Measurements from ENCODE around the gene CCDC74B. TPM values are rescaled to one million over a fixed set of nuclear protein-coding genes. Genes with fewer than 3 reads are reported as not detected.
"Not testable (repeated sequence)": the region's sequence is repeated elsewhere in the genome, so short reads cannot be mapped to it uniquely, and the experiment has no call there.

The CCDC74B gene
- total and polyA plus RNA-seq, 10 donors: 0.27 to 2.5 (median 0.59) TPM; not detected in 2

DNA sequence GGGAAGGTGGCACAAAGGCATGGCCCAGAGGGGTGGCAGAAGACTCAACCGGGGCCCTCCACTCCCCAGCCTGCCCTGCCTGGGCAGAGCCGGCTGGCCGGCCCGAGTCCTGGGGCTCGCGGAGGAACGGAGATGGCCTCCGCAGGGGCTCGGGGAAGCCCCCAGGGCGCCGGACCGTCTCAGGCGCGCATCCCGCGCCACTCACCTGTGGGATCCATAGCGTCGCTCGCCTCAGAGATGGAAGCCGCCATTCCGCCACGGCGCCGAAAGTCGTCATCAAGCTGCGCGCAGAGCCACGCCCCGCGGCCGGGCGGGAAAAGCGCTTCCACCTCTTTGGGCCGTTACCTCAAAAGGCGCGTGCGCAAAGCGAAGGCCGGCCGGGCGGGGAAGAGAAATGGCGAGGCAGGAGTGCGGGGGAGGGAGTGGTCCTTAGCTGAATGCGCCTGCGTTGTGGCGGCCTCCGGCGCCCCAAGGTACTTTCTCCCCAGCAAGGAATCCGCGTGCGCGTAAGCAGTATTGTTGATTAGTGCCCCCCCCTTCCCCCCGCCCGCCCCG, 36.5 kb upstream of the CCDC74B start, which contains the start of gene SMPD4:
Gene SMPD4, minus strand, starts transcription at position 278 of the 555 bp plus-strand sequence. CDS start 5,010 bp downstream, outside the sequence.
- Histone ChIP-seq H3K27ac (peak within 1 kb of the TSS; percentile 90 to 97 (median 95)), H3K9me3 (no peaks in the 10 kb centered on the region), H3K4me3 (peak within 1 kb of the TSS; percentile 79 to 100 (median 98)), H3K27me3 (replicated peaks in 1 of 7) (no peaks in the 10 kb centered on the region), H3K4me1 (peaks cover 15 to 52% (median 31%) of the 10 kb centered on the region in 6 donors), H3K36me3 (peaks cover 0 to 46% (median 2%) of the 10 kb centered on the region in 6 donors)
- 0 to 1% (median 0%) methylated on average over 14 to 55 of the region's 55 CpGs for WGBS, 5 donors
- TF ChIP-seq POLR2AphosphoS5 (IDR thresholded peaks at IDR 0.05) (peak; percentile 87 to 96 (median 91)), POLR2A (IDR thresholded peaks at IDR 0.05) (no peak), CTCF (IDR thresholded peaks at IDR 0.05 in 8 of 11, conservative IDR thresholded peaks at IDR 0.05 in 3 of 11) (no peak)
- peak; percentile 99 for DNase-seq
- intact Hi-C loops (cut with DNase I; ENCODE audit: low total_unique reads): loop anchor here (10.0 kb wide), 1 partner anchor 153 kb away; no protein-coding TSS in a partner anchor

GRCh38 chr2:130180404-130181324, 35.8 kb upstream of the CCDC74B start:
- H3K4me3 ChIP-seq: peak overlapping the region; percentile 79 to 100 (median 98)
- peak overlapping the region; percentile 90 to 97 (median 95) for H3K27ac ChIP-seq
- peaks cover 0 to 48% (median 4%) of the 10 kb centered on the region in 6 donors for H3K36me3 ChIP-seq
- H3K27me3 ChIP-seq (replicated peaks in 1 of 7); DNase-seq; H3K9me3 ChIP-seq: not testable (repeated sequence)
- WGBS, 5 donors: 27 to 30% (median 29%) methylated on average over 37 to 38 of the region's 38 CpGs
- intact Hi-C loops (cut with DNase I; ENCODE audit: low total_unique reads): loop anchor here (10.0 kb wide), 1 partner anchor 154 kb away; no protein-coding TSS in a partner anchor
- H3K4me1 ChIP-seq: peaks cover 15 to 57% (median 31%) of the 10 kb centered on the region in 6 donors

- H3K4me1 ChIP-seq: peaks cover 0 to 20% (median 3%) of the 10 kb centered on the region in 6 donors
- intact Hi-C loops (cut with DNase I; ENCODE audit: low total_unique reads); H3K4me3 ChIP-seq; H3K9me3 ChIP-seq; DNase-seq; H3K27ac ChIP-seq; H3K27me3 ChIP-seq (replicated peaks in 1 of 7): not testable (repeated sequence)
- 70 to 90% (median 84%) methylated on average over 5 of the region's 5 CpGs for WGBS, 5 donors
- H3K36me3 ChIP-seq: peaks cover 0 to 94% (median 59%) of the 10 kb centered on the region in 6 donors
Measured at GRCh38 chr2:130174866-130175265, 30.0 kb upstream of the CCDC74B start.

GRCh38 chr2:130169896-130170295, 25.0 kb upstream of the CCDC74B start:
- DNase-seq: no peak
- WGBS, 5 donors: 90 to 95% (median 93%) methylated on average over 7 of the region's 7 CpGs
- Histone ChIP-seq H3K36me3 (peaks cover 0 to 100% (median 88%) of the 10 kb centered on the region in 6 donors), H3K27ac (no peak overlapping the region), H3K27me3 (replicated peaks in 1 of 7) (no peaks in the 10 kb centered on the region), H3K4me1 (no peaks in the 10 kb centered on the region), H3K4me3 (no peak overlapping the region), H3K9me3 (no peaks in the 10 kb centered on the region)
- intact Hi-C loops (cut with DNase I; ENCODE audit: low total_unique reads): no loop called here
- TF ChIP-seq POLR2AphosphoS5 (IDR thresholded peaks at IDR 0.05) (no peak), POLR2A (IDR thresholded peaks at IDR 0.05) (no peak), CTCF (IDR thresholded peaks at IDR 0.05 in 8 of 11, conservative IDR thresholded peaks at IDR 0.05 in 3 of 11) (no peak)

DNA sequence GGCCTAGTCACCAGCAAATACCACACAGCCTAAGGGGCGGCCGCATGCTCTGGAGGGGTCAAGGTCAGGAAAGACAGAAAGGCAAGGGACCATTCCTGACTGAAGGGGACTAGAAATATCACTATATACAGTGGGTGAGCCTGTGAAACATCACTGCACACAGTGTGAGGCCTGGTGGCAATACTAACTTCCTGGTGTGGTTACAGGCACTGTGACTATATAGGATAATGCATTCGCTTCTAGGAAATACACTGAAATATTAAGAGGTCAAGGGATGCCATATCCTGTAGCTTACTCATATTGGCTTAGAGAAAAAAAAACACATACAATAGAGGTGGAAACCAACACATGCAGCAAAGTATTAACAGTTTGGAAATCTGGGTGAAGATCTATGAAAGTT, 24.3 kb upstream of the CCDC74B start:
- DNase-seq; H3K4me3 ChIP-seq; H3K27me3 ChIP-seq (replicated peaks in 1 of 7); H3K9me3 ChIP-seq; H3K4me1 ChIP-seq; H3K27ac ChIP-seq; intact Hi-C loops (cut with DNase I; ENCODE audit: low total_unique reads): not testable (repeated sequence)
- WGBS, 5 donors: 79 to 92% (median 88%) methylated on average over 3 of the region's 3 CpGs
- peaks cover 2 to 100% (median 89%) of the 10 kb centered on the region in 6 donors for H3K36me3 ChIP-seq

DNA sequence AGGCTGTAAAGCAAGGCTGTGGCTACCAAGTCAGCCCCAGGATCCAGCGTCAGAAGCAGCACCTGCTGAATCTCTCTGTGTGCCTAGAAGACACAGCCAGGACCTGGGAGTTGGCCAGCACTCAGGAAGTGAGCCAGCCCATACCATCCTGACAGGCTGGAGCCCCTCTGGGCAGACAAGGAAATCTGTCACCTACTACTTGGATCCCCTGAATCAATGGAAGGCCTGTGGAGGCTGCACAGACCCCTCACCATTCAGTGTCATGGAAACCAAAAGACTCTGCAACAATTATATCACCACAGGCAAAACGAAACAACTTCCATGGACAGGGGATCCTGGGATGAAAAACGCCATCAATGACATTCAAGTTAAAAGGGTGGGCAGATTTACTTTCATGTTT, 21.7 kb upstream of the CCDC74B start:
- 79 to 100% (median 84%) methylated on average over 3 of the region's 3 CpGs for WGBS, 5 donors
- intact Hi-C loops (cut with DNase I; ENCODE audit: low total_unique reads); H3K27ac ChIP-seq; H3K4me3 ChIP-seq; DNase-seq; H3K27me3 ChIP-seq (replicated peaks in 1 of 7); H3K9me3 ChIP-seq; H3K4me1 ChIP-seq: not testable (repeated sequence)
- peaks cover 3 to 99% (median 82%) of the 10 kb centered on the region in 6 donors for H3K36me3 ChIP-seq
